Pancreas (tissue), 10 donors: Measurements from ENCODE around the gene ARPC5L. TPM values are rescaled to one million over a fixed set of nuclear protein-coding genes. Genes with fewer than 3 reads are reported as not detected.

Experiments
- ATAC-seq, 4 donors: fragments of 200-7000 bp; cut with Tn5 transposase; one replicate each; pipeline versions ENCODE4 v1.8.0 to v1.9.1; 2020; ENCODE audit warnings: mild to moderate bottlenecking in 4 of 4, moderate library complexity in 4 of 4
- DNase-seq, 6 donors: peaks; one replicate each; pipeline ENCODE4 v3.0.0-alpha.2; 2020
- FAIRE-seq: peaks from 2 replicates; lab custom pipeline; 2012; peaks lifted over from hg19 to GRCh38; lab: Jason Lieb, UNC
- H3K27ac ChIP-seq, 4 donors: fragments of 200-600 bp; sonication (generic); 1 replicate in 3 of 4; 2 replicates in 1 of 4; pipeline versions ENCODE4 v1.5.0 to v1.8.0; 2020
- H3K27me3 ChIP-seq, 4 donors: fragments of 200-600 bp; one replicate each; pipeline ENCODE4 v1.8.0; 2021
- H3K36me3 ChIP-seq, 3 donors: fragments of 200-600 bp; sonication (generic) in 1 of 3; one replicate each; pipeline versions ENCODE4 v1.5.0 to v1.8.0; 2020 to 2021
- H3K4me1 ChIP-seq, 3 donors: fragments of 200-600 bp; one replicate each; pipeline ENCODE4 v1.8.0; 2021
- H3K4me3 ChIP-seq, 4 donors: fragments of 200-600 bp; sonication (generic) in 2 of 4; one replicate each; pipeline versions ENCODE4 v1.5.0 to v1.8.0; 2020 to 2021
- H3K9me3 ChIP-seq, 4 donors: fragments of 200-600 bp; one replicate each; pipeline ENCODE4 v1.8.0; 2021
- WGBS, 2 donors: extraction: QIAGEN DNeasy Blood & Tissue Kit; methylation state at CpG; one replicate each; pipeline ENCODE4 v1.1.7; 2013; 5-methylcytosine and 5-hydroxymethylcytosine counted together
- intact Hi-C, 3 donors: fragments of 100-400 bp; cut with DNase I; formaldehyde crosslinking; loops; one replicate each; pipeline versions ENCODE4 v1.11.1 to v1.14.2; 2022
- polyA plus RNA-seq, 2 donors: library from polyadenylated mRNA; stranded (reverse); fragments of 200-250 nt; gene quantifications; one replicate each; pipeline ENCODE4 v1.2.3, GENCODE V29; 2013
- total RNA-seq, 6 donors: library from RNA; stranded (reverse); fragmentation: NEBNext Ultra II Directional in 4 of 6; extraction: Animal tissue kit (Norgen Biotek cat#: 25700) in 4 of 6; gene quantifications; one replicate each; pipeline versions ENCODE4 v1.2.1 to v1.2.4, GENCODE V29; 2021 to 2023
- TF ChIP-seq, protein P1 (sequence below), 4 donors: fragments of 200-600 bp; sonication (generic) in 3 of 4; IDR thresholded peaks; one replicate each; pipeline versions ENCODE4 v1.5.0 to v1.8.0; 2021; ENCODE audit warnings: antibody characterized with exemption in 4 of 4
- donor health status: healthy with polysubstance abuse.
- donor health status: DM: no; HTN: no; CAD: no; lungs with moderate emphysema.
- donor health status: DM: no; HTN: no; CAD: no.
- donor health status: control.
- donor health status: control.
- donor health status: Bipolar disorder and iron deficiency.
- donor health status: DM: yes; HTN: yes; CAD: no.
- donor health status: DM: no; HTN: no; CAD: no.
- donor health status: DM: no; HTN: no; CAD: no.
- donor health status: DM: yes; HTN: yes; CAD: no.

Gene ARPC5L
- 10 to 100 TPM in 4 of 6 donors, 1 to 10 TPM in 2; 7.0 to 14.9 (median 10.4) TPM for total RNA-seq
- polyA plus RNA-seq: 10 to 100 TPM; 13.7 to 24.4 TPM

DNA sequence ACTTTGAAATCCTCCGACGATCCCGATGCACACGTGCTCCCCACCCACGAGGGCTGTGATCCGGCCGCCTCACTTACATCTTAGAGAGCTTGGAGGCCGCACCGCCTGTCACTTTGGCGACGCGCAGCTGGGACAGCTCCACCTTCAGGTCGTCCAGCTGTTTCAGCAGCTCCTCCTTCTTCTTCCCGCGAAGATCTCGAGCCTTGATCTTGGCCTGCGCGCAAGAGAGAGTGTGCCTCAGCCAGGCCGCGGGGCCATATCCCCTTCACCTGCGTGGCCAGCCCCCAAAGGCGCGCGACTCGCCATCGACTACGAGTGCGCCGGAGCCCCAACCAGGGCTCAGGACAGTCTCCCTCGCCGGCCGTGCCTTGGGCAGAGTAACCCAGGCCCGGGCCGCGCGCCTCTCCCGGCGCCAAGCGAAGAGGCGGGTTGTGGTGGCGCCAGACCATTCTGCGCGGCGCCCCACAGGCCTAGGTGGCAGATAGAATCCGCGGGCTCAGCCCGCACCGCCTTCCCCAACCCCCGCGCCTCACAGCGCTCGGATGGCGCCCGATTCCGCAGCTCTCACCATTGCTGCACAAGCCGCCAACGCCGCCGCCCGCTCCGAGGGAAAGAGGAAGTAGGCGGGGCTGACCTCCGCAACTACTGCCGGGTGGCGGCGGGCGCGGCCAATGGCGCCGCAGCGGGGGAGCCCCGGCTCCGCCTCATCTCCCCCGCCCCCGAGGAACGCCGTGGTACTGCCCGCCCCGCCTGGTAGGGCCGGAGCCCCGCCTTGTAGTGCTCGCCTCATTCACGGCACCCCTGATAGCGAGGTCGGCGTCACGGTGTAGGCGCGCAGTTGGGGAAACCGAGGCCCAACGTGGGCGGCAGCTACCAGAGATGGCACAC, at the start of gene ARPC5L, which contains the start of gene RPL35:
Gene ARPC5L, plus strand, starts transcription at position 789 of the 888 bp plus-strand sequence. CDS start 7,161 bp downstream, outside the sequence.
Gene RPL35, minus strand, starts transcription at position 616 of the 888 bp plus-strand sequence. Its CDS starts 45 bp downstream, at position 571.
- intact Hi-C loops: no loop called here
- H3K4me1 ChIP-seq: peaks cover 0 to 27% (median 23%) of the 10 kb centered on the region in 3 donors
- H3K36me3 ChIP-seq: peaks cover 6 to 37% (median 16%) of the 10 kb centered on the region in 3 donors
- H3K27ac ChIP-seq: peak within 1 kb of the TSS; percentile 75 to 87 (median 80)
- H3K27me3 ChIP-seq: no peaks in the 10 kb centered on the region
- DNase-seq (peak; percentile 93 to 97 (median 95)), FAIRE-seq (no peak), ATAC-seq (peak; percentile 94 to 98 (median 96))
- H3K9me3 ChIP-seq: no peaks in the 10 kb centered on the region
- H3K4me3 ChIP-seq: peak within 1 kb of the TSS; percentile 50 to 99 (median 82)
- 0 to 1% methylated on average over 79 to 92 of the region's 92 CpGs for WGBS, 2 donors
- TF ChIP-seq, protein P1, sequence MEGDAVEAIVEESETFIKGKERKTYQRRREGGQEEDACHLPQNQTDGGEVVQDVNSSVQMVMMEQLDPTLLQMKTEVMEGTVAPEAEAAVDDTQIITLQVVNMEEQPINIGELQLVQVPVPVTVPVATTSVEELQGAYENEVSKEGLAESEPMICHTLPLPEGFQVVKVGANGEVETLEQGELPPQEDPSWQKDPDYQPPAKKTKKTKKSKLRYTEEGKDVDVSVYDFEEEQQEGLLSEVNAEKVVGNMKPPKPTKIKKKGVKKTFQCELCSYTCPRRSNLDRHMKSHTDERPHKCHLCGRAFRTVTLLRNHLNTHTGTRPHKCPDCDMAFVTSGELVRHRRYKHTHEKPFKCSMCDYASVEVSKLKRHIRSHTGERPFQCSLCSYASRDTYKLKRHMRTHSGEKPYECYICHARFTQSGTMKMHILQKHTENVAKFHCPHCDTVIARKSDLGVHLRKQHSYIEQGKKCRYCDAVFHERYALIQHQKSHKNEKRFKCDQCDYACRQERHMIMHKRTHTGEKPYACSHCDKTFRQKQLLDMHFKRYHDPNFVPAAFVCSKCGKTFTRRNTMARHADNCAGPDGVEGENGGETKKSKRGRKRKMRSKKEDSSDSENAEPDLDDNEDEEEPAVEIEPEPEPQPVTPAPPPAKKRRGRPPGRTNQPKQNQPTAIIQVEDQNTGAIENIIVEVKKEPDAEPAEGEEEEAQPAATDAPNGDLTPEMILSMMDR (IDR thresholded peaks at IDR 0.05): no peak

- TF ChIP-seq, protein P1 (IDR thresholded peaks at IDR 0.05): no peak
- WGBS, 2 donors: 81 to 88% methylated on average over 6 of the region's 6 CpGs
- FAIRE-seq (no peak), DNase-seq (peak in 1 of 6 donors; percentile 15), ATAC-seq (peak in 2 of 4 donors; percentile 47 to 50)
- Histone ChIP-seq H3K4me3 (no peak overlapping the region), H3K27ac (no peak overlapping the region), H3K9me3 (no peaks in the 10 kb centered on the region), H3K36me3 (no peaks in the 10 kb centered on the region), H3K4me1 (no peaks in the 10 kb centered on the region), H3K27me3 (no peaks in the 10 kb centered on the region)
- intact Hi-C loops: no loop called here
Observed at GRCh38 chr9:124812441-124812876, 49.5 kb upstream of the ARPC5L start.

- FAIRE-seq: no peak
- Histone ChIP-seq H3K9me3 (no peaks in the 10 kb centered on the region), H3K4me1 (no peaks in the 10 kb centered on the region), H3K4me3 (no peak overlapping the region), H3K36me3 (no peaks in the 10 kb centered on the region), H3K27me3 (no peaks in the 10 kb centered on the region), H3K27ac (no peak overlapping the region)
- TF ChIP-seq, protein P1 (IDR thresholded peaks at IDR 0.05): no peak
- 91 to 92% methylated on average over 7 of the region's 7 CpGs for WGBS, 2 donors
- no peak for DNase-seq
- no peak for ATAC-seq
- intact Hi-C loops: no loop called here
Observed at GRCh38 chr9:124813041-124813440, 48.9 kb upstream of the ARPC5L start.

DNA sequence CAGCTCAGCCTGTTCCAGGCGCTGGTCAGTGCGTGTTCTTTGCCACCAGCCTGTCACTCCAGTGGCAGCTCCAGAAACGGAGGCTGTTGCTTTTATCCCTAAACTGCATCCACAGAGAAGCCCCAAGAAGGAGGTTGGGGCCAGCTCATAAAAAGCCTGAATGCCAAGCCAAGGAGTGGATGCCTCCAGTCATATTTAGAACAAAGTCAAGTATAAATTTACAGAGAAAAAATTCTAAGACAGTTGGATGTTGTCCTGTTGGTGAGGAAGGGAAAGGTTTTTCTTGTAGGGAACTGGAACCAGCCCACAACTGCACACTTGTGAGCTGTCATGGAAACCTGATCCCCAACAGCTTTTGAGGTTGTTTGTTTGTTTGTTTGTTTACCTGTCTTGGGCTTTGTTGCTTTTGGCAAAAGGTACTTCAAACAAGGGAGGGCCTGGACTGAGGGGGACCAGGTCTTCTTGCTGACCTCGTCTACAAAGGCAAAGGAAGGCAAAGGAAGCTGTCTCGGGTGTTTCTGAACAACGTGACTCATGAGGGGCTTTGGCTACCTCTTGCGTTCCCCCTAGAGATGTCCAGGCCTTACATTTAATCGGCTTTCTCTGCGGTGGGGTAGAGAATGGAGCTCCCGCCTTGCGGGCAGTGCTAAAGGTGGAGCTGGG, 48.3 kb upstream of the ARPC5L start:
- ATAC-seq (no peak), DNase-seq (no peak), FAIRE-seq (no peak)
- H3K4me3 ChIP-seq: no peak overlapping the region
- no peaks in the 10 kb centered on the region for H3K9me3 ChIP-seq
- no peaks in the 10 kb centered on the region for H3K27me3 ChIP-seq
- H3K27ac ChIP-seq: no peak overlapping the region
- intact Hi-C loops: no loop called here
- no peaks in the 10 kb centered on the region for H3K36me3 ChIP-seq
- 86 to 94% methylated on average over 11 of the region's 11 CpGs for WGBS, 2 donors
- TF ChIP-seq, protein P1 (IDR thresholded peaks at IDR 0.05): no peak
- H3K4me1 ChIP-seq: peaks cover 0 to 6% (median 4%) of the 10 kb centered on the region in 3 donors
